8988T (cell line): ENCODE results near the gene FNDC3B.

Experiments used
- DNase-seq: peaks from one replicate; pipeline ENCODE4 v3.0.0; 2011

The FNDC3B gene

GRCh38 chr3:172199850-172200369 is 160.5 kb downstream of the FNDC3B start:
- no peak for DNase-seq

- DNase-seq = no peak
These were observed 161.9 kb downstream of the FNDC3B start for GRCh38 chr3:172201136-172201869.

- no peak for DNase-seq
These were observed 162.5 kb downstream of the FNDC3B start for GRCh38 chr3:172201870-172202236.

DNA sequence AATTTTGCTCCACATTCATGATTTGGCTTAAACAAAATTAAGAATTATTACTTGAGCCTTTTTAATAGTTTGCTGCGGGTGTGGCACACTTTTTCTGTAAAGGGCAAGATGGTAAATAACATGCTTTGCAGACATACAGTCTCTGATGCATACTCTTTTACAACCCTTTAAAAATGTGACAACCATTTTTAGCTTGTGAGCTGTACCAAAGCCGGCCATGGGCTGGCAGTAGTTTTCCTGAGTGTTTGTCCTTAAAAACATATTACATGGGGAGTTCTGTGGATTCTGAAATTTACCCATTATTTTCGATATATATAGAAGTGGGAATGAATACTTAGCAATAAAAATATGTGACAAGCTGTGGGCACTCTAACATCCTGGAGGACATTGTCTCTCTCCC is 163.4 kb downstream of the FNDC3B start:
- DNase-seq = no peak

DNA sequence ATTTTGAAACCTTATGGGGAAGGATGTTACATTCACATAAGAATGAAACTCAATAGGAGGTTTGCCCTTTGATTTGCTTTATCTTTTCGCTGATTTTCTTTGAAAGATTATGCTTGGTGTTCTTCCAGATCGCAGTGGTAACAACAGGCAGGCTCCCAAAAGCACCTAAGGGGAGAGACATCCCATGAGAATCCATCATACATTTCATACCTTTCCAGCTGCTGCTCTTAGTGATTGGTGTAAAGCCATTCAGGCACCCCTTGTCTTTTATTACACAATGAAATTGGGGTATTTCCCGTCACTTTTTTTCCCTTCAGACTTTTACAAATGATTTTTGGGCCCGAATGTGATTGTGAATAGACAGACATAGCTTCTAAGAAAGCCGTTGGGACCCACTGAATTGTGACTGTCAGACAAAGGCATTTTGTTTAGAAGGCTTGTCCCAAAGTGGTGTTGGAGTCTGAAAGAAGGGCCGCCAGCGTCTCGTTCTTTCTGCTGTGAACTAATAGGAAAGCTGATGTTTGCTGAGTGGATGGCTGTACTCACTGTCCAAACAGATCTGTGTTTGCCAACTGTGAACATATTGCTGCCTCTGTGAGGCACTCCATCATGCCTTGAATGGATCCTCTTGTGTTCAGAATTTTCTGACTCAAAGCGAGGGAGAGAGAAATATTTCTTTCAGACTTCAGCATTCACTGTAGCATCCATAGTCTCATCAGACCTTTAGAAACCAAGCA is 164.3 kb downstream of the FNDC3B start:
- no peak for DNase-seq

GRCh38 chr3:172204716-172205115 is 165.3 kb downstream of the FNDC3B start:
- DNase-seq = no peak

DNA sequence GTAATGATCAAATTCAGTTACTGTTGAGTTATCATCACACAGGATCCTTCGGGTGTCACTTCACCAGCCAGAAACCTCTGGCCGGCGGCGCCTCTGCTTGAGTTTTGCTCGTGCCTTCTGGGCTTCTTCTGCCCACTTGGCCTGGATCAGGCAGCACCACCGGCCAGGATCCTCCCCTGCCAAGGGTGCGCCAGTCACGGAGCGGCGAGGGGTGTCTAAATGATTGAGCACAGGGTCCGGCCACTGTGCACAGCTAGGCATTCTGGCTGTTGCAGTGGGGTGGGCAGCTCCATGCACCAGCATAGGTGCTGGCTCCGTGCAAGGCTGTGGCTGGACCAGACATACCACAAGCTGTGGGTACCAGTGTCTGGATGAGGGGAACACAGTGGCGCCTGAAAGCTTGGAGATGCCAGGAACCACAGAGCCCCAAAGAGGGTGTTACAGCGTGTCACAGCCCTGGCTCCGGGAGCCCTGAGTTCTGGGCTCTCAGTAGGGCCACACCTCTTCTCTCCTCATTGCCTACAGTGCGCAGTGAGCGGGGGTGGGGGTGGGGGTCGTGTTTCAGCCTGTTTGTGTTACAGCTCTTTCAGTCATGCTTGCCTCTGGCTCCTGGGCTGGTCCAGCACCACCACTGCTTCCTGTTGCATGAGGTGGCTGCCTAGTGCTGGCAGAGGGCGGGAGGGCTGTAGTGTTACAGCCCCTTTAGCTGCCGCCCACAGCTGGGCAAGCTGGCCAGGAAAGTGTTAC is 169.4 kb downstream of the FNDC3B start:
- no peak for DNase-seq

DNA sequence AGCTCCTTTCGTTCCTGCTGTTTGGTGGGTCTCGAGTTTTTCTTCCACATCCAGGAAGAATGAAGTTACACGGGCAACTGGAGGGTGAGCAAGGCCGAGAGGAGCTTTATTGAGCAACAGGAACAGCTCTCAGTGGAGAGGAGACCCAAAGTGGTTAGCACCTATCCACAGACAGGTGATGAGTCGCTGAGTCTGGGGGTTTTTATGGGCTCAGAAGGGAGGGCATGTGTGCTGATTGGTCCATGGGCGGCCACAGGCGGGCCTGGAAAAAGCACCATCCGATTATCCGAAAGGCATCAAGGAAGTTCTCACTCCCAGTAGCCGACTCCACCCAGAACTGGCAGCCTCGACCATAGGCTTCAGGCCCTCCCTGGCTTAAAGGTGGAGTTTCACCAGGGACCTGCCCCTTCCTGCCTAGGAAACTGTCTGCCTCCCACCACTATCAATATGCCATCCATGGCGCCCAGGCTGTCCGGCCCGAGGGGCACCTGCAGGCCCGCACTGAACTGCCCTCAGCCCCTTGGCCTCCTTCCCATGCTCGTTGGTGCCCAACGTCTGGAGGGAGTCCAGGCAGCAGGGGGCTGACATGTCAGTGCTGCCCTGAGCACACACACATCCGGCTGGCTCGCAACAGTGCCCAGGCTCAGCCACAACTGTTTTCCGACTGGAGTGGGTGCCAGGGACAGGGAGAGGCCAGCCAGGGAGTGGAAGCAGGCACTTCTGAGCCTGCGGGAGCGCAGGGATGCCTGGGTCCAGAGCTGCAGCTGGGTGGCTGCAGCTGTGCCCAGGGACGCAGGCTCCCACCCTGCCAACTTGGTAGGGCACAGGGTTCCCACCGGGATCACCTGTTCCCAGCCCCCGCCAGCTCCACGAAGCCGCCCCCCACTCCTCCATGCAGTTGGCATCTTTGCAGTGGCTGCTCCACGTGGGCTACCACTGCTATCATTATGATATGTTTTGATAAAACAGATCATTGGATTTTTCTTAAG is 170.2 kb downstream of the FNDC3B start:
- no peak for DNase-seq

- DNase-seq = no peak
These were observed 171.0 kb downstream of the FNDC3B start for GRCh38 chr3:172210355-172210754.

DNA sequence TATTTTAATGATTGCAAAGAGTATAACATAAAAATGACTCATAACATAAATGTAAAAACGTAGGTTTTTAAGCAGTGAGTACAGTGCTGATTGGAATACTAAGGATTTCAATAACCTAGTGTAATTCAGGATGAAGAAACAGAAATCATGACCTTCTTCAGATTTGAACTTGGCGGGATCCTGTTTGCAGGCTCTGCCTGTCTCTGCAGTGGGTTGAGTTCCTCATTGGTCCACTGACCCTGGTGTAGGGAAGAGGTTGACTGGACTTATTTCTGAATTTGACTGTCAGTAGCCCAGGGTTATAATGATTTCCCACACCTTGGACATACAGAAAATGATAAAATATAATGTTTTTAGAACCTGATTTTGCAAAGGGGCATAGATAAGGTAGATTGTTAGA is 171.7 kb downstream of the FNDC3B start:
- no peak for DNase-seq

- no peak for DNase-seq
These were observed 173.8 kb downstream of the FNDC3B start for GRCh38 chr3:172213200-172213599.

- no peak for DNase-seq
These were observed 174.5 kb downstream of the FNDC3B start for GRCh38 chr3:172213904-172214303.

DNA sequence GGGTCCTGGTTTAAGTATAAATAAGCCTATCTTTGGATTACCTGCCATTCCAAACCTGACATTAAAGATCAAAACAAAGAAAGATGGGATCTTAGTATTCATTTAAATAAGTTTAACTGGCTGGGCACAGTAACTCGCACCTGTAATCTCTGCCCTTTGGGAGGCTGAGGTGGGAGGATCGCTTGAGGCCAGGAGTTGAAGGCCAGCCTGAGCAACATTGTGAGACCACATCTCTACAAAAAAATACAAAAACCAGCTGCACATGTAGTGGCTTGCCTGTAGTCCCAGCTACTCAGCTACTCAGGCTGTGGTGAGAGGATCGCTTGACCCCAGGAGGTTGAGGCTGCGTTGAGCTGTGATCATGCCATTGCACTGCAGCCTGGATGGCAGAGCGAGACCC is 176.9 kb downstream of the FNDC3B start:
- DNase-seq = no peak

GRCh38 chr3:172216911-172217310 is 177.5 kb downstream of the FNDC3B start:
- no peak for DNase-seq

DNA sequence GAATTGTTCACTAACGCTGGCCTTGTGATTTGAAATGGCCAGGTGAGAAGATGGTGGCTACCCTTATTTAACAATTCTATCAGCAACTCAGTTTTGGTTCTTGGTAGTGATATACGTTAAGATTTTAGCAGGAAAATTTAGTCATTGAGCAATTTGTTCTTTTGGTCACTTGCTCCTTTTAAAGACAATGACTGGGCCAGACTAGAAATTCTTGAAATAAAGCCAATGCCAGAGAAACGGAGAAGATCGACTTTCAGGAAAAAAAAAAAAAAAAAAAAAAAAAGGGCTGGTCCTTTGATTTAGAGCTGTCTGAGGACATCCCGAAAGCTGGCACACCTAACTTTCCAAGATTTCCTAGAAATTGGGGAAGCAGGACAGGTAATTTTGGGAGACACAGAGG is 178.5 kb downstream of the FNDC3B start:
- DNase-seq = no peak

DNA sequence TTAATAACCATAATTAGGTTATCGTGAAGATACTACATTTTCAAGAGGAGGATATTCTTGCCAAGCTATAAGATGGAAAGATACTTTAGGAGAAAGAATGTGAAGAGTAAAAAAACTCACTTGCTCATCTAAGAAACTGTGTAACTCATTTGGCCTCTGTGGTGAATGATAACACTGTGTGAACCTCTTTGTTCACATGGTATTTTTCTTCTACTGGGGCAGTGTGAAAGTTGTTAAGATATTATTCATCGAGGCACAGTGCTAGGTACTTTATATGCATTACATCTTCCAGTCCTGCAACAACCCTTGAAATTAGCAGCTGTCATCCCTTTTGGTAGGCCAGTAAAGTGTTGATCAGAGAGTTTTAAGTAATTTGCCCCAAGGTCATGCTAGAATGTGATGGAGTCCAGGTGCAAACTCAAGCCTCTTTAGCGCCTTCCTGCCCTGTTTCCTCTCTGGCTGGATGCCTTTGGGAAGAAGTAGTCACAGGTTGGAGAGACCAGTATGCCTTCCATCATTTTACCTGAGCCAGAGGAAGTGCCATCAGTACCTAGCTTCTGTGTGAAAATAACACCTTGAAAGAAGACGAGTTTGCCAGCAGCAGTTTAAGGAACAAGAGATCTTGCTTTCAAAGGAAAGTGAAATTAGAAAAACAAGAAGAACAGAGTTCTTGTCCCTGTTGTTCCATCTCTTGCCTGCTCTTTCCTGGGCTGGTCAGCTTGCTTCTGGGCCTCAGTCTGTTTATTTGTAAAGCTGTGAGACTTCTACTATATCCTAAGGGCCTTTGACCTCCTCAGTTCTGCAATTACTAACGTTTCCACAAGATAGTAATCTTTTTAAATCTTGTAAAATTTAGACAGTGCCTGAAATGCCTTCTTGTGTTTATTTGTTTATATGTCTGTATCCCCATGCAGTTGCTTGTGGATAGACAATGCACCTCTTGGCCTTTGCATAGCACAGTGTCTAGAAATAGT is 179.3 kb downstream of the FNDC3B start:
- no peak for DNase-seq

- DNase-seq = no peak
These were observed 180.4 kb downstream of the FNDC3B start for GRCh38 chr3:172219750-172220149.

DNA sequence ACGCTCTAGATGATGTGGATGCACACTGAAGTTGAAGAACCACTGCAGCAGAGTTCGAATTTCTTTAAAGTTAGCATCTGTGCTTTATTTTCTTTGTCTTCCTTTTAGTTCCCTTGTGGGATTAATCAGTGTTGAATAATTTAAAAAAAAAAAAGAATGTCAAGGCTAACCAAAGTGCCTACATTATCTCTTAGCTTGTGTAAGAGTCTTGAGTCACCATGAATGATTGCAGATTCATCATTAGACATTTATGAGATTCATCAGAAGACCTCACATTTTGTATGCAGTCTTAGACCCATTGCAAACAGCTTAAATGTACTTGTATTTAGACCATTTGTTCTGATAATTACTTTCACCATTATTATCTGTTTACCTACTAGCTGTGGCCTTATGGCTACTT is 182.2 kb downstream of the FNDC3B start:
- DNase-seq = no peak

DNA sequence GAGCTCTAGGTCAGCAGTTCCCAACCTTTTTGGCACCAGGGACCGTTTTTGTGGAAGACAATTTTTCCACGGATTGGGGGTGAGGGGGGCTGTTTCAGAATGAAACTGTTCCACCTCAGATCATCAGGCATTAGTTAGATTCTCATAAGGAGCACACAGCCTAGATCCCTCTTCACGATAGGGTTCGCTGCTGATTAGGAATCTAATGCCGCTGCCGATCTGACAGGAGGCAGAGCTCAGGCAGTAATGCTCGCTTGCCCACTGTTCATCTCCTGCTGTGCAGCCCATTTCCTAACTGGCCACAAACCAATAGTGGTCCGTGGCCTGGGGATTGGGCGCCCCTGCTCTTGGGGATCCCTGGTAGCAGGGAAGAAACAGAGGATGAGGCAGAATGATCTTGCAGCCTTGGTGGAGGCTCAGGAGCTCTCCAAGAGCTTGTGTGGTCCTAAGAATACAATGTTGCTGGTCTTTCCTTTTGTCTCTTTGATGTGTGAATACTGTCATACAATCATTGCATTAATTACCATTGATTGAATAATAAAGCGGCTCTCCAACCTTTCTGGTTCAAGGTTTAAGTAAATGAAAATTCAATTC is 183.2 kb downstream of the FNDC3B start:
- DNase-seq = no peak

DNA sequence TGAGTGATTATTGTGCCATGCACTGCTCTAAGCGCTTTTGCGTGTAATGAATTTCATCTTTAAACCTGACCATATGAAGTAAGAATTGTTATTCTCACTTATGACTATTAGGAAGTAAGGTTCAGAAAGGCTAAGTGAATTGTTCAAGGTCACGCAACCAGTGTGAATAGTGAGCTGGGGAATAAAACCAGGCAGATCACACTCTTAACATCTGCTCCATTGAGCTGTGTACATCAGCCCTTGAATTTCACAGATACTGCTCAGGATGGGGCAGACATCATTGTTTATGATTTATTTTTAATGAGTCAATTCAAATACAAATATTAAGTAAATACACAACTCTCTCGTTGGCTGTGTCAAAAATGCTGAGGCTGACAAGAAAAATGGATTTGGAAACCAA is 184.5 kb downstream of the FNDC3B start:
- DNase-seq = no peak
